Stimulated activated CD8-positive, alpha-beta memory T cell treated with anti-CD3 and anti-CD28 coated beads, Interleukin-12 subunit alpha, Interleukin-12 subunit beta, amount 100 ng/mL, for 24 hours (primary cell): ENCODE data around the gene EBI3.
"Not testable (repeated sequence)": the region's sequence is repeated elsewhere in the genome, so short reads cannot be mapped to it uniquely, and the experiment has no call there.

Experiments
- DNase-seq: peaks from one replicate; pipeline ENCODE4 v3.0.0-alpha.2; 2020; ENCODE audit errors: extremely low read depth

EBI3 gene

DNA sequence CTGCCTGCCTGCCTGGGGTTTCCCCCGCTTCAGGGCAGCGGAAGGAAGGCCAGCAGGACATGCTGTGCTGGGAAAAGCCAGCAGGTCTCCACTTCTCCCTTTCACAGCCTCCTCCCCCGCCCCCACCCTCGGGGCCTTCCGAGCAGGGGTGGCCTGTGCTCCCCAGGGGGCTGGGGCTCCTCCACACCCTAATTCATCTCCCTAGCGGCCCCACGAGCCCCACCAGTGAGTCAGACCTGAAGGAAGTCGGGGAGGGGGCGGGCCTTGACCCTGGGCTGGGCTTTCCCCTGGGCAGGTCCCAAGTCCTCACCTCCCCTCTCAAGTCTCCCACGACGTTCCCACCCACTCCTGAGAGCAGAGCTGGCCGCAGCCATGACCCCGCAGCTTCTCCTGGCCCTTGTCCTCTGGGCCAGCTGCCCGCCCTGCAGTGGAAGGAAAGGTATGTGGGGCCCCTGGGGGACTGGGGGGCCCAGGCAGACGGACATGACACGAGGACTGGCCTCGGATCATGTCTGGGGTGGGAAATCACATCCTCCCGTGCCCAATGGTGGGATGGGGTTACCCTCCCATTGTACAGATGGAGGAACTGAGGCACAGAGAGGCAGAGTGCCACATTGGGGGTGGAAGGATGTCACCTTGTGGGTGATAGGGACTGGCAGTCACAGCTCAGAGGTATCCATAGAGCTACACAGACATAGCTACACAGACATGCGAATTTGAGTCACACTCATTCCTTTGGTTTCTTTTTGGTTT lies at the start of gene EBI3:
EBI3 (plus strand) TSS at position 345 of the 753 bp plus-strand sequence; CDS start at position 373, 28 bp downstream.
- peak; percentile 12 for DNase-seq

- no peak for DNase-seq
Observed at GRCh38 chr19:4181053-4181508, 48.2 kb upstream of the EBI3 start.

DNA sequence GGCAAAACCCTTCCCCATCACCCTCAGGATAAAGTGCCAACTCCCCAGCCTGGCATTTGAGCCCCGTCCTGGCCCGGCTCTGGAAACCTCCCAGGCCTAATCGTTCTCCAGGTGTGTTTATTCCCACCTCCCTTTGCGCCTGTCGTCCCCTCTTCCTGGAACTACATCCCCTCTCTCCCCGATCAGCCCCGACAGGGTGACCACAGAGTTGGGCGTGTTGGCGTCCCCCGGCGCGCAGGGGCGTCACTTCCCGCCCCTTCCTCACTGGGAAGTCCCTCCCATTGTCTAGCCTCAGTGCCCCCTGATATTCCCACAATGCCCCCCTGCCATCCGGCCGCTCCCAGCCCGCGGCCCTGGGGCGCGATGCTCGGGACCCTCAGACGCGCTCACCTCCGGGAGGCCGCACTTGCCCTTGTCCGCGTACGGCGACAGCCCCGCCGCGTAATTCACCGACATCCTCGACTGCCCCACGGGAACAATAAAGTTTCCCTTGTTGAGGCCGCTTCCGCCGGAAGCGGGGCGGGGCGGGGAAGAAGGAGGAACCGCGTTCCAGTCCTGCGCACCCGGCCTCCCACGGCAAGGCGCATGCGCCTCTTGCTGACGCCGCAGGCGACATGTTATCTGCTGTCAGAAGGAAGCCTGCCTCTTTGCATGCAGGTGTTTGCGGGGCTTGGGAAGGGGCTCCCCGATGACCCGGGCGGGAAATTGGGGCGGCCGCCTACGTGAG lies 47.1 kb upstream of the EBI3 start, which contains the start of the genes ANKRD24 and SIRT6:
ANKRD24 (plus strand) TSS at position 606 of the 727 bp plus-strand sequence. CDS start 3,737 bp downstream, outside the sequence.
SIRT6 (minus strand) TSS at position 480 of the 727 bp plus-strand sequence; CDS start at position 456, 24 bp downstream.
- peak; percentile 92 for DNase-seq

DNA sequence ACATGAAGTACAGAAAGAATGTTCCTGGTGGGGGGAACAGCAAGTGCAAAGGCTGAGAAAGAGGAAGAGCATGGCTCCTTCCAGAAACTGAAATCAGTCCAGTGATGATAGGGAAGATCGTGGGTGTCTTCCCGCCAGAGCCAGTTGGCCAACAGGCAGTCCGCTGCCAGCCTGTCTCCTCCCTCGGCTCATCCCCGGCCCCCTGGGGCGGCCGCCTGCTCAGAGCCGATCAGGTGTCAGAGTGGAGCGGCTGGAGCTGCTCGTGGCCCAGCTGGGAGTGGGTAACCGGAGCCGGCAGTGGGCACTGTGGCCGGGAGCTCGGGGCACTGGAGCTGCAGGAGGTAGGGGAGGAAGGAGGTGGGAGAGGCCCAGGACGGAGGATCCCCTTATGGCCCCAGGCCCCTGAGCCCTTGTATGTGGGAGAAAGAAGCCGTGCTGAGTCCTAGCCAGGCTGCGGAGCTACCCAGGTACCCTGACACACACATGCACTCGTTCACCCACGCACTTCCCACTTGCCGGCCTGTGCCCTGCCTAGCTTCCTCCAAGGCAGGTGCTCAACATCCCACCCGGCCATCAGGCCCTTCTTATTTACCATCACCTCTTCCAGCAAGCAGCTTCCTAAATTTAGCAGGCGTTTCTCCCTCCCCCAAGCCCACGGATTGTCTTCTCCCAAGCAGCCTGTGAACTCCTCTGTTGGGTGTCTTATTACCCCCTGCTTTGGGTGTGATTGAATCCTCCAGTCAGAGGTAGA lies 45.2 kb upstream of the EBI3 start:
- DNase-seq = no peak

GRCh38 chr19:4184718-4185352 lies 44.5 kb upstream of the EBI3 start:
- no peak for DNase-seq

DNA sequence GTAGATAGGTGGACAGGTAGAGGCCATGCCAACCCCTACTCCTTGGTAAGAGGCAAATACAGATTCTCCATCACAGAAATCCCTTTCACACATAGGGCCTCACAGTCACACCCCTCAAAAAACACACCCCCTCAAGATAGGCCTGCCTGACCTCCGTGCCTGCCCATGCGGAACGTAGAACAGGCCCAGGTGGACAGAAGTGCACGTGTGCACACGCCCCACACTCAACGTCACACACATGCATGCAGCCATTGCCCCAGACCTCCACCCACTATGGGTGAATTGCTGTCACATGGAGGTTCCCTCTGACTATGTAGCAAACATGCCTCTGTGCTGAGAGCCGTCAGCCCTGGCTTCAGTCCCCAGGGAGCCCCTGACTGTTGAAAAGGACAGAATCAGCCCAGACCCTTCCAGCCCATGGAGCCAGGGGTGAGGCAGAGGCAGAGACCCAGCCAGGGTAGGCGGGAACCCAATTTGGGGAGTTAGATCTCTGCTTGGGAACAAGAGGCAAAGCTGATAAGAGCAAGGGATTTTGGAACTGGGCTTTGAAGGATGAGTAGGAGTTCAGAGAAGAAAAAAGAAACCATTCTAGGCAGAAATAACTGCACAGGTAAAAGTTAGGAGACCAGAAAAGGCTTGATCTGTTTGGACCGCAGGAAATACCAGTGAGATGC lies 43.8 kb upstream of the EBI3 start:
- DNase-seq = no peak

GRCh38 chr19:4186087-4186993 lies 43.0 kb upstream of the EBI3 start:
- peak; percentile 48 for DNase-seq

DNA sequence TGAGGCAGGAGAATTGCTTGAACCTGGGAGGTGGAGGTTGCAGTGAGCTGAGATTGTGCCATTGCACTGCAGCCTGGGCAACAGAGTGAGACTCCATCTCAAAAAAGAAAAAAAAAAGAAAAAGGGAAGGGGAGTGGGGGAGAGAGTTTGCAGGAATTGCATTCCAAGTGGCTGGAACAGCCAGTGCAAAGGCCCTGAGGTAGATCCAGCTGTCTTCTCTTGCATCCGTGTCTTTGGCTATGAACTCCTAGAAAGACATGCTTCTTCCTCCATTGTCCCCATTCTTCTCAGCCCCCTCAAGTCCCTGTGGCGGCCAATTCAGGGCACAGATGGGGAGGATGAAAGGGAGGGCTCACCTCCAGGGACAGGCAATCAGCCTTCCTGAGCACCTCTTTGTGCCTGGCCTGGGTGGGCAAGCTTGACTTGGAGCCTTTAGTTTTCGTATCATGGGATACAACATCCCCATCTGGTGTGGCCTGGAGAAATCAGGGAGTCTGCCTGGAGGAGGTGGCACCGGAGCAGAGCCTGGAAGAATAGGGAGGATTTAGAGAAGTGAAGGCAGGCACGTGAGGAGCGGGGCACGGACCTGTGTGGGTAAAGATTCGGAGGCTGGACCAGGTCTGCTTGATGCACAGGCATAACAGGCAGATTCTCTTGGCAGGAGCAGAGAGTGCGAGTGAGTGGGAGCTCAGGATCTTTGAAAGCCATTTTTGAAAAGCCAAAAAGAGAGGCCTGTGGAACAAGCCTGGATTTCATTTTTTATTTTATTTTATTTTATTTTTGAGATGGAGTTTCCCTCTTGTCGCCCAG lies 41.8 kb upstream of the EBI3 start:
- no peak for DNase-seq

DNA sequence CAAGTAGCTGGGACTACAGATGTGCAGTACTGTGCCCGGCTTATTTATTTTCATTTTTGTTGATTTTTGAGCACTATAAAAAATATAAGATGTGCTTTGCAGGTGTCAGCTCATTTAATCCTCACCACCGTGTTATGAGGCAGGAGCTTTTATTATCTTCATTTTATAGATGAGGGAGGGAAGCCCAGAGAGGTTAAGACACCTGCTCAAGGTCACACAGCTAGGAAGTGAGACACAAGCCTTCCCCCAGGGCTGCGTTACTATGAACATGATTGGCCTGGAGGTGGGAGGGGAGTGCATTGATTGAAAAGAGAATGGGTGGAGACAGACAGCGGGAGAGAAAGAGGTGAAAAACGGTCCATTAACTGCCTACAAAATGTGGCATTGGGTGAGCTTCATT lies 39.7 kb upstream of the EBI3 start:
- no peak for DNase-seq

DNA sequence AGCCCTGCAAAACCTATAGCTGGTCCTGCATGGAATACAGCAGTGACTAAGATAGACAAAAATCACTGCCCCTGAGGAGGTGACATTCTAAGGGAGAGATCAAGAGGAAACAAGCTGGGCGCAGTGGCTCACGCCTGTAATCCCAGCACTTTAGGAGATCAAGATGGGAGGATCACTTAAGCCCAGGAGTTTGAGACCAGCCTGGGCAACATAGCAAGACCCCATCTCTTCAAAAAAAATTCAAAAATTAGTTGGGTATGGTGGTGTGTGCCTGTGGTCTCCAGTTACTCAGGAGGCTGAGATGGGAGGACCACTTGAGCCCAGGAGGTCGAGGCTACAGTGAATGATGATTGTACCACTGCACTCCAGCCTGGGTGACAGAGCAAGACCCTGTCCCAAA lies 36.8 kb upstream of the EBI3 start:
- DNase-seq = not testable (repeated sequence)

DNA sequence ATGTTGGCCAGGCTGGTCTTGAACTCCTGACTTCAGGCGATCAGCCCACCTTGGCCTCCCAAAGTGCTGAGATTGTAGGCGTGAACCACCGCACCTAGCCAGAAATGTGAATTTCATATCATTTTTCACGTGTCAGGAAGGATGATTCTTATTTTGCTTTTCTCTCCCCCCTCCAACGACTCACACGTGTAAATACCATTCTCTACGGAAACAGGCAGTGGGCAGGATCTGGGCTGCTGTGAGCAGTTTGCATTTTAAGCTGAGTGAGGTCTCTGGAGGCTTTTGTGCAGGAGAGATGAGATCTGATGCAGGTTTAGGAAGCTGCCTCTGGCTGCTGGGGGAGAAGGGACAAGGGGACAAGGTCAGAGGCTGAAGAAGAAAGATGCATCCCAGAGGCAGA lies 35.0 kb upstream of the EBI3 start:
- no peak for DNase-seq

GRCh38 chr19:4196009-4196408 lies 33.3 kb upstream of the EBI3 start:
- DNase-seq = no peak

GRCh38 chr19:4196587-4197148 lies 32.7 kb upstream of the EBI3 start:
- no peak for DNase-seq

- no peak for DNase-seq
Observed at GRCh38 chr19:4197228-4197624, 32.1 kb upstream of the EBI3 start.

GRCh38 chr19:4197625-4198466 lies 31.5 kb upstream of the EBI3 start:
- DNase-seq = no peak

DNA sequence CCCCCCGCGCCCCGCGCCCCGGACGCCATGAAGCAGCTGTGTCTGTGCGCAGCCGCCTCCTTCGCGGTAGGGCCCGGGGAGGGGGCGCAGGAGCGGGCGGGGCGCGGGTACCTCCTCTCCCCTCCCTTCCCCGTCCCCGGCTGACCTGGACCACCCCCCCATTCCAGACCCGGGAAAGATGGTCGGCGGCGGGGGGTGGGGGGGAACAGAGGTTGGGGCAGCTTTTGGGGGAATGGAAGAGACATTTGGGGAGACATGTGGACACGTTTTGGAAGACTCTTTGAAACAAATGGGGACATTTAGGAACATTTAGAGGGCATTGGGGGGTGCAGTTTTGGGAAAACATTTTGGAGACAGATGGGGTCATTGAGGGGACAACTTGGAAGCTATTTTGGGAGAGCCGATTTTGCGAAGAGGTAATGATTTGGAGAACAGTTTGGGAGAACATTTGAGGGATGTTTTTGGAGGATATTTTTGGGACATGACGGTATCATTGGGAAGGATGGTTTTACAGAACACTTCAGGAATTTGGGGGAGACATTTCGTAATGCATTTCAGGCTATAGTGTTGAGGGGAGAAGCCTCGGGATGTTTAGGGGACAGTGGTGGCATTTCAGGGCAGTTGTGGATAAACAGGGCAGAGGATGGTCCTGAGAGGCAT lies 30.7 kb upstream of the EBI3 start:
- no peak for DNase-seq

- DNase-seq = no peak
Observed at GRCh38 chr19:4199699-4200293, 29.5 kb upstream of the EBI3 start.
